Neuronal stem cell (in vitro differentiated cells): ENCODE data around the gene C19orf73.
"Not testable (repeated sequence)": the region's sequence is repeated elsewhere in the genome, so short reads cannot be mapped to it uniquely, and the experiment has no call there.

Source experiments
- DNase-seq: peaks from one replicate; pipeline ENCODE4 v3.0.0-alpha.2; 2013; ENCODE audit warnings: low spot score
- H2AFZ ChIP-seq: one replicate; pipeline ENCODE4 v1.6.1; 2013; ENCODE audit warnings: mild to moderate bottlenecking, low read length, inconsistent platforms
- H2AK5ac ChIP-seq: 2 replicates; pipeline ENCODE4 v1.6.1; 2013; ENCODE audit warnings: low read depth, mild to moderate bottlenecking, inconsistent platforms, low read length, moderate library complexity, mixed read lengths
- H2BK120ac ChIP-seq: 2 replicates; pipeline ENCODE4 v1.6.1; 2013; ENCODE audit warnings: low read depth, mild to moderate bottlenecking, inconsistent platforms, low read length, moderate library complexity, mixed read lengths
- H2BK12ac ChIP-seq: one replicate; pipeline ENCODE4 v1.6.1; 2013; ENCODE audit warnings: low read length, inconsistent platforms
- H2BK15ac ChIP-seq: 2 replicates; pipeline ENCODE4 v1.6.1; 2013; ENCODE audit warnings: mild to moderate bottlenecking, low read length, inconsistent platforms, mixed read lengths
- H2BK5ac ChIP-seq: one replicate; pipeline ENCODE4 v1.6.1; 2013; ENCODE audit warnings: inconsistent platforms, mild to moderate bottlenecking, low read length, moderate library complexity
- H3K14ac ChIP-seq: one replicate; pipeline ENCODE4 v1.6.1; 2013; ENCODE audit warnings: low read length, inconsistent platforms
- H3K18ac ChIP-seq: 2 replicates; pipeline ENCODE4 v1.6.1; 2013; ENCODE audit warnings: low read length, inconsistent platforms
- H3K23ac ChIP-seq: 2 replicates; pipeline ENCODE4 v1.6.1; 2013; ENCODE audit warnings: low read depth, mild to moderate bottlenecking, mixed read lengths, low read length, inconsistent platforms; ENCODE audit not compliant: poor library complexity
- H3K27ac ChIP-seq: replicated peaks from 3 replicates; pipeline ENCODE4 v1.5.1; 2013; ENCODE audit warnings: low read length, inconsistent platforms
- H3K27me3 ChIP-seq, 3 experiments: 2 replicates each; pipeline ENCODE4 v1.6.1; 2013; ENCODE audit warnings: low read length in 3 of 3, mild to moderate bottlenecking in 2 of 3, inconsistent platforms in 1 of 3, low read depth in 1 of 3, mixed read lengths in 1 of 3, moderate library complexity in 1 of 3; ENCODE audit not compliant: control insufficient read depth in 3 of 3, insufficient read depth in 3 of 3
- H3K36me3 ChIP-seq, 2 donors: replicated peaks in 1 of 2; 2 replicates each; pipeline ENCODE4 v1.6.1; 2013; ENCODE audit warnings: low read length in 2 of 2; ENCODE audit not compliant: control insufficient read depth in 2 of 2, insufficient read depth in 2 of 2
- H3K4ac ChIP-seq: 2 replicates; pipeline ENCODE4 v1.6.1; 2013; ENCODE audit warnings: inconsistent platforms, mild to moderate bottlenecking, low read length, moderate library complexity
- H3K4me1 ChIP-seq, 2 donors: 1 replicate in 1 of 2; 2 replicates in 1 of 2; pipeline ENCODE4 v1.6.1; 2013; ENCODE audit warnings: low read length in 2 of 2, low read depth in 1 of 2; ENCODE audit not compliant: control insufficient read depth in 2 of 2, insufficient read depth in 1 of 2
- H3K4me2 ChIP-seq: one replicate; pipeline ENCODE4 v1.6.1; 2013; ENCODE audit warnings: mild to moderate bottlenecking, low read length, inconsistent platforms; ENCODE audit not compliant: insufficient read depth, poor library complexity, severe bottlenecking
- H3K4me3 ChIP-seq, 2 donors: 2 replicates each; pipeline ENCODE4 v1.5.1; 2013; ENCODE audit warnings: low read length in 2 of 2, mild to moderate bottlenecking in 2 of 2, inconsistent platforms in 1 of 2, moderate library complexity in 1 of 2
- H3K79me1 ChIP-seq: one replicate; pipeline ENCODE4 v1.6.1; 2013; ENCODE audit warnings: low read depth, mild to moderate bottlenecking, inconsistent platforms, low read length, moderate library complexity
- H3K9ac ChIP-seq: one replicate; pipeline ENCODE4 v1.6.1; 2013; ENCODE audit warnings: mild to moderate bottlenecking, low read depth, low read length, inconsistent platforms; ENCODE audit not compliant: poor library complexity
- H3K9me3 ChIP-seq, 2 donors: replicated peaks in 1 of 2; 2 replicates each; pipeline versions ENCODE3 to v1.6.1; 2013; ENCODE audit warnings: low read length in 2 of 2, mild to moderate bottlenecking in 2 of 2, inconsistent platforms in 1 of 2, low read depth in 1 of 2, mixed read lengths in 1 of 2, moderate library complexity in 1 of 2; ENCODE audit not compliant: control insufficient read depth in 2 of 2, insufficient read depth in 1 of 2
- H4K8ac ChIP-seq: one replicate; pipeline ENCODE4 v1.6.1; 2013; ENCODE audit warnings: low read depth, mild to moderate bottlenecking, inconsistent platforms, low read length, moderate library complexity
- H4K91ac ChIP-seq: one replicate; pipeline ENCODE4 v1.6.1; 2013; ENCODE audit warnings: low read length, low read depth, mild to moderate bottlenecking, inconsistent platforms; ENCODE audit not compliant: poor library complexity
- WGBS, 2 donors: extraction: QIAGEN DNeasy Blood & Tissue Kit; methylation state at CpG; one replicate each; pipeline ENCODE4 v1.1.7; 2013; ENCODE audit warnings: missing lambda C conversion rate in 2 of 2, mixed read lengths in 1 of 2; ENCODE audit not compliant: insufficient read length in 2 of 2, insufficient replicate concordance in 1 of 2; ENCODE audit errors: extremely low coverage in 2 of 2; 5-methylcytosine and 5-hydroxymethylcytosine counted together

The C19orf73 gene

DNA sequence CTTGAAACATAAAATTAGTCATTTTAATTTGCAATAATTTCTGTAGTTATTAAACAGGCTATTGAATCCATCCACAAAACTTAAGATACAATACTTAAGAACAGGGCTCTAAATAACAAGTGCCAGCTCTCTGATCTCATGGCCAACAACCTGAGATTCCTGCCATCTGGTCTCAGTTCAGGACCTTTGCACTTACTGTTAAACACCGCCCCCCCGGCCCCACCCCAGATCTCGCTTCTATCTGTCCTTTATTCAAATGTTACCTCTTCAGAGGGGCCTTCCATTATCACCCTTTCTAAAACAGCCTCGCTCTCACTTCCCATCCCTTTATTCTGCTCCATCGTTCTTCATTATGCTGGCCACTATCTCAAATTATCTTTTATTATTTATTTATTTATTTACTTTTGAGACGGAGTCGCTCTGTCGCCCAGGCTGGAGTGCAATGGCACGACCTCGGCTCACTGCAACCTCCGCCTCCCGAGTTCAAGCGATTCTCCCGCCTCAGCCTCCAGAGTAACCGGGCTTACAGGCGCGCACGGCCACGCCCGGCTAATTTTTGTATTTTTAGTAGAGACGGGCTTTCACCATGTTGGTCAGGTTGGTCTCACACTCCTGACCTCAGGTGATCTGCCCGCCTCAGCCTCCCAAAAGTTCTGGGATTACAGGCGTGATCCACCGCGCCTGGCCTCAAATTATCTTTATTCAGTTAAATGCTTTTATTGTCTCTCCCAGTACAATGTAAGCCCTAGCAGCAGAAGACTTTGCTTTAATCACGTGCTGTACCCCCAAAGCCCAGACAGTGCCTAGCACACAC lies 34.5 kb downstream of the C19orf73 start:
- Histone ChIP-seq H2BK5ac (no peak overlapping the region), H3K27ac (peak overlapping the region; percentile 48), H3K9ac (no peak overlapping the region), H2AFZ (peak overlapping the region; percentile 79), H3K27me3 (peaks cover 0 to 4% (median 0%) of the 10 kb centered on the region in 3 experiments), H2AK5ac (no peak overlapping the region), H3K4ac (no peak overlapping the region), H3K4me2 (peak overlapping the region; percentile 58), H4K91ac (no peak overlapping the region), H3K4me1 (peaks cover 6 to 7% of the 10 kb centered on the region in 2 donors), H3K79me1 (peaks cover 5% of the 10 kb centered on the region), H3K36me3 (peaks cover 17 to 32% of the 10 kb centered on the region in 2 donors), H3K18ac (no peak overlapping the region), H2BK12ac (no peak overlapping the region), H3K14ac (no peak overlapping the region), H4K8ac (no peak overlapping the region), H3K9me3 (peaks cover 2 to 6% of the 10 kb centered on the region in 2 donors), H3K4me3 (peak overlapping the region; percentile 12 to 96), H2BK120ac (no peak overlapping the region), H2BK15ac (no peak overlapping the region), H3K23ac (no peak overlapping the region)
- DNase-seq, result no peak
- WGBS, 2 donors, result 100% methylated on average over 1 of the region's 26 CpGs; no CpG with 5 or more reads in 1 of the 2 donors

DNA sequence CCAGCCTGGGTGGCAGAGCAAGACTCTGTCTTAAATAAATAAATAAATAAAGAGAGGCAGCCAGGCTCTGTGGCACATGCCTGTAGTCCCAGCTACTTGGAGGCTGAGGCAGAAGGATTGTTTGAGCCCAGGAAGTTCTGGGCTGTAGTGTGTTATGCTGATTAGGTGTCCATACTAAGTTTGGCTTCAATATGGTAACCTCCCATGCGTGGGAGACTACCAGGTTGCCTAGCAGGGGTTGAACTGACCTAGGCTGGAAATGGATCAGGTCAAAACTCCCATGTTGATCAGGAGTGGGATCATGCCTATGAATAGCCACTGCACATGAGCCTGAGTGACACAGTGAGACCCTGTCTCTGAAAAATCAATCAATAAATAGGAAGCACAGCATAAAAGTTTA lies 37.7 kb downstream of the C19orf73 start:
- Histone ChIP-seq H2BK5ac (no peak overlapping the region), H2BK12ac (no peak overlapping the region), H2BK120ac (no peak overlapping the region), H3K79me1 (peaks cover under 1% of the 10 kb centered on the region), H3K4me1 (peaks cover 1 to 2% of the 10 kb centered on the region in 2 donors), H4K91ac (no peak overlapping the region), H2AFZ (no peak overlapping the region), H3K14ac (no peak overlapping the region), H3K4me3 (no peak overlapping the region), H3K9me3 (peaks cover 2 to 6% of the 10 kb centered on the region in 2 donors), H2AK5ac (no peak overlapping the region), H3K18ac (no peak overlapping the region), H3K4me2 (no peak overlapping the region), H3K9ac (no peak overlapping the region), H2BK15ac (no peak overlapping the region), H3K36me3 (peaks cover under 1 to 3% of the 10 kb centered on the region in 2 donors), H3K23ac (no peak overlapping the region), H4K8ac (no peak overlapping the region), H3K27me3 (peaks cover 0 to 4% (median 0%) of the 10 kb centered on the region in 3 experiments), H3K4ac (no peak overlapping the region), H3K27ac (no peak overlapping the region)
- no peak for DNase-seq
- no CpG with 5 or more reads among the region's 1 CpG for WGBS, 2 donors

DNA sequence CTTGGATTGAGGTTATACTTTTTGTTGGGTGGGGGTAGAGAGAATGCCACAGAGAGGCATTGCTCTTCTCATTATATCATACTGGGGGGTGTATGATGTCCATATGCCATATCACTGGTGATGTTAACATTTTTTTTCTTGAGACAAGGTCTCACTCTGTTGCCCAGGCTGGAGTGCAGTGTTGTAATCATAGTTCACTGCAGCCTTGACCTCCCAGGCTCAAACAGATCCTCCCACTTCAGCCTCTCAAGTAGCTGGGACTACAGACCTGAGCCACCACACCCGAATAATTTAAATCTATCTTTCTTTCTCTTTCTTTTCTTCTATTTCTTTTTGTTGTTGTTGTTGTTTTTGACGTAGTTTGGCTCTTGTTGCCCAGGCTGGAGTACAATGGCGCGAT lies 38.6 kb downstream of the C19orf73 start:
- Histone ChIP-seq H3K4me1 (no peaks in the 10 kb centered on the region), H3K23ac (no peak overlapping the region), H3K14ac (no peak overlapping the region), H3K27me3 (peaks cover 0 to 4% (median 0%) of the 10 kb centered on the region in 3 experiments), H2BK5ac (no peak overlapping the region), H4K91ac (no peak overlapping the region), H3K4me3 (no peak overlapping the region), H3K9me3 (peaks cover 2 to 6% of the 10 kb centered on the region in 2 donors), H2AFZ (no peak overlapping the region), H3K4me2 (no peak overlapping the region), H3K18ac (no peak overlapping the region), H3K4ac (no peak overlapping the region), H2BK120ac (no peak overlapping the region), H3K79me1 (no peaks in the 10 kb centered on the region), H2BK12ac (no peak overlapping the region), H3K27ac (no peak overlapping the region), H3K9ac (no peak overlapping the region), H3K36me3 (no peaks in the 10 kb centered on the region), H2AK5ac (no peak overlapping the region), H2BK15ac (no peak overlapping the region), H4K8ac (no peak overlapping the region)
- DNase-seq, result no peak
- no CpG with 5 or more reads among the region's 4 CpGs for WGBS, 2 donors

DNA sequence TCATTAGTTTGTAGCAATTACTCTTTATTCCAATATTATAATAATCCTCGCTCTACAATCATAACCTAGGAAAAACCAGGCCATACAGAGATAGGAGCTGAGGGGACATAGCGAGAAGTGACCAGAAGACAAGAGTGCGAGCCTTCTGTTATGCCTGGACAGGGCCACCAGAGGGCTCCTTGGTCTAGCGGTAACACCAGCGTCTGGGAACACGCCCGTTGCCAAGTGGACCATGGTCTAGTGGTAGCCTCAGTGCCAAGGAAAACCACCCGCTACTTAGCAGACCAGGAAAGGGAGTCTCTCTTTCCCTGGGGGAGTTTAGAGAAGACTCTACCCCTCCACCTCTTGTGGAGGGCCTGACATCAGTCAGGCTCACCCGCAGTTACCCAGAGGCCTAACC lies 44.1 kb downstream of the C19orf73 start:
- H3K27ac ChIP-seq, H4K8ac ChIP-seq, H3K4ac ChIP-seq, H2AFZ ChIP-seq, DNase-seq, H2BK15ac ChIP-seq, H2BK5ac ChIP-seq, H3K4me2 ChIP-seq, H3K18ac ChIP-seq, H4K91ac ChIP-seq, H2AK5ac ChIP-seq, H3K4me1 ChIP-seq, H3K36me3 ChIP-seq, H3K23ac ChIP-seq, H2BK12ac ChIP-seq, H2BK120ac ChIP-seq, H3K14ac ChIP-seq, H3K9me3 ChIP-seq, H3K4me3 ChIP-seq, H3K9ac ChIP-seq, H3K79me1 ChIP-seq: not testable (repeated sequence)
- no CpG with 5 or more reads among the region's 9 CpGs for WGBS, 2 donors
- H3K27me3 ChIP-seq, result peaks cover 17 to 42% (median 42%) of the 10 kb centered on the region in 3 experiments
